ENCODE data around the gene ACTN4.

- TF ChIP-seq EZH2 (IDR thresholded peaks at IDR 0.05; ENCODE audit: low read depth) (no peak), CTCF (conservative IDR thresholded peaks at IDR 0.05) (no peak)
Measured at GRCh38 chr19:38624822-38625221, 22.6 kb upstream of the ACTN4 start.

Data from PC-9 (cell line).